ENCODE data around the gene OR13J1. TPM values are rescaled to one million over a fixed set of nuclear protein-coding genes. Genes with fewer than 3 reads are reported as not detected.
"Not testable (repeated sequence)": the region's sequence is repeated elsewhere in the genome, so short reads cannot be mapped to it uniquely, and the experiment has no call there.

Gene OR13J1, protein sequence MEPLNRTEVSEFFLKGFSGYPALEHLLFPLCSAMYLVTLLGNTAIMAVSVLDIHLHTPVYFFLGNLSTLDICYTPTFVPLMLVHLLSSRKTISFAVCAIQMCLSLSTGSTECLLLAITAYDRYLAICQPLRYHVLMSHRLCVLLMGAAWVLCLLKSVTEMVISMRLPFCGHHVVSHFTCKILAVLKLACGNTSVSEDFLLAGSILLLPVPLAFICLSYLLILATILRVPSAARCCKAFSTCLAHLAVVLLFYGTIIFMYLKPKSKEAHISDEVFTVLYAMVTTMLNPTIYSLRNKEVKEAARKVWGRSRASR
- not detected for total RNA-seq

DNA sequence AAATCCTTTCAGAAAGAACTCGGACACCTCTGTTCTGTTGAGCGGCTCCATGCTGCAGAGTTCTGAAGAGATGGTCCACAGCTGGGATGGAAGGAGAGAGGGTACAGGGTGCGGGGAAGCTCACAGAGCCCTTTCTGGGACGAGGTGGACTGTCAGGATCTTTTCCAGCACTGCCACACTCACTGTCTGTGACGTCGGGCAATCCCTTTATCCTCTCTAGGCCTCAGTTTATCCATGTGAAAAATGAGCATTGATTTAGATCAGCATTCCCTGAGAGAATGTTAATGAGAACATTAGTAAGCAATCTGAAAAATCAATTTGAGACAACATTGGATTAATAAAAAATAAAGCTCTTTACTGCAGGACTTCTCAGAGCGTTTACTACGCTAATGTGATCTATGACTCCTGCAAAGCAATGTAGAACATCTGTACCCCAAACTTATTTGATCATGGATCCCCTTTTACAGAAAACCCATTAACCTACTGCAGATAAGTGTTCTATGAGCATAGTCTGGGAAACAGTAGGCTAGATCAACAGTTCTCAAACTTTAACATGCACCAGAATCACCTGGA is at the start of gene OR13J1:
Gene OR13J1 (minus strand): TSS at position 51 of the 573 bp plus-strand sequence. CDS start 0 bp downstream, at position 51.
- DNase-seq (ENCODE audit: low spot score in 2 of 2), result no peak
- FAIRE-seq, result no peak

DNA sequence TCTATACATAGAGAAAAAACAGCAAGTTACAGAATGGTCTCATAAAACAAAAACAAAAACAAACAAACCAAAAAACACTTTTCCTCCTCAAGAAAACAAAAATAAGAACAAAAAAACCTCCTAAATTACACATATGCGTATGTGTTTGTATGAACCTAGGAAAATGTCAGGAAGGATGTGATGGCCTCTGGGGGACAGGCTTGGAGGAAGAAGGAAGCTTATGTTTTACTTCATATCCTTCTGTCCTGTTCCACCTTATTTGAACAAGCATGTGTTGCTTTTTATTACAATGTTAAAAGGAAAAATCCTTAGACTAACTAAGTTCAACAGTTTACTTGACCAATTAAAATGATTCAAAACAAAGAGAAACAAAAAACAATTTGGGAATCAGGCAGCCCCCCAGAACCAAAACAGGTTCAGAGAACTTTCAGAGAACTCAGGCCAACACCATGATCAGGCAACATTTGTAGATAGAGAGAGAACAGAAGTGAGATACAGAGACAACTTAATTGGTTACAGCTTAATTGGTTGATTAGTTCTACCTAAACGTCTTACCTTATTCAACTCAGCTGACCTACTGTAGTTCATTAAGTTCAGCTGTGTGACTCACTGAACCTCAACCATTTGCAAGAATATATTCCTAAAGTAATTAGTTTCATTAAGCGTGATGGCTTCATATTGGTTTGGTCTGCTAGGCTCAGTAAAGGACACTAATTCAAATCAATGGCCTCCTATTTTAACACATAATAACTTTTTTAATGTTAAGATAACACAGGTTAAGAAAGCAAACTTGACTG is 49.2 kb upstream of the OR13J1 start:
- FAIRE-seq (no peak), DNase-seq (ENCODE audit: low spot score in 2 of 2) (no peak)

DNA sequence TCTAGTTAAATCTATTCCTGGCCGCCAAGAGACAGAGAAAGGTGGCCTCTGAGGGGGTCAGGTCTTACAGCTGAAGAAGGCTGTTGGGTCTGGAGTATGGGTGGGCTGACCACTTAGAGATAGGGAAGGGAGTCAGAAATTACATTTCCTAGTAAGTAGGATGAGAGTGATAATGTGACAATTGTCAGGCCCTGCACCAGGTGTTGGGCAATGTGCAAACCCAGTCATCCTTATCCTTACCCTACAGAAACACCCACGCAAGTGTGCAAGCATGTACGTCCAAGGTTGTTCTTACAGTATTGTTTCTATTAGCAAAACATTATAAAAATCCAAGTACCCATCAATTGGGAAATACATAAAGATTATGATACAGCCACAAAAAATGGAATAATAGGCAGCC is 48.6 kb upstream of the OR13J1 start:
- FAIRE-seq (no peak), DNase-seq (ENCODE audit: low spot score in 2 of 2) (no peak)

DNA sequence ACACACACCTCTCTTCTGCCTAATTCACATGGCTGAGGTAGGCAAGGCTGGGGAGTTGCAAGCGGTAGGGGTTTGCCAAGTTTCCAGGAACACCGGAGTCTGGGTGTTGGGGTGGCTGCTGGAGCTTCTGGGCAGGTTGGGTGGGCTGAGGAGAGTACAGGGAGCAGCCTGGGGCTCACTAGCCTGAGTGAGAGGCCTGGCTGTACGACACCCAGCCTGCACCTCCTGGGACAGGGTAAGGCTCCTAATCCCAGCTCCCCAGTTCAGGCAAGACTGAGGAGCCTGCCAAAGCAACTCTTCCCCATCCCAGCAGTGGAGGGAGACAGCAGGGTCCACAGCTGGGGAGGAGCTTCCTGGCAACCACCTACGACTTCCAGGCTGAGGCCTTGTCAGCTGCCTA is 47.1 kb upstream of the OR13J1 start:
- DNase-seq (ENCODE audit: low spot score in 2 of 2) (no peak), FAIRE-seq (no peak)

DNA sequence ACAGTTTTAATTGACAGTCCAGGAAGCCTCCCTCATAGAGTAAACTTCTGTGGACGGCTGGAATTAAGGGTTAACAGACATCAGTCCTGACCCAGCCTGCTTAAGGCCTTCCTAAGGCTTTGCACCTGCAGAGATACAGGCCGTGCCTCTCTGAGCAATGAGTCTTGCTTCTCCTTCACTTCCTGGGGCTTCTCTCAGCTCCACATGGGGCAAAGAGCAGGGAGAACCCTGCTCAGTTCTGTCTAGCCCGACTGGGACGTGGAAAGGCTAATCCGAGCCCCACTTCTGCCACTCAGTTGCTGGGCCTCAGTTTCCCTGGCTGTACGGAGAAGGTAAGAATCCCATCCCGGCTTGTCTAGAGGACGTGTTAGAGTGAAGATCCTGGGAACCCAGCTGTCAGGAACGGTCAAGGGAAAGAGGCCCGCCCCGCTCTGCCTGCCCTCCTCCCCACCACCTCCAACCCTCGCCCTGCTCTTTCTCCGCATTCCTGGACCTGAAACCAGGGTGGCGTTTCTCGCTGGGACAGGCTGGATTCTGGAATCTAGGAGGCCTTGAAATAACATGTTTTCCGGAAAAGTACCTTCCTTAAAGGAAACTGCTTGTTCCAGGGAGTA is 45.6 kb upstream of the OR13J1 start:
- DNase-seq (ENCODE audit: low spot score in 2 of 2) (no peak), FAIRE-seq (no peak)

DNA sequence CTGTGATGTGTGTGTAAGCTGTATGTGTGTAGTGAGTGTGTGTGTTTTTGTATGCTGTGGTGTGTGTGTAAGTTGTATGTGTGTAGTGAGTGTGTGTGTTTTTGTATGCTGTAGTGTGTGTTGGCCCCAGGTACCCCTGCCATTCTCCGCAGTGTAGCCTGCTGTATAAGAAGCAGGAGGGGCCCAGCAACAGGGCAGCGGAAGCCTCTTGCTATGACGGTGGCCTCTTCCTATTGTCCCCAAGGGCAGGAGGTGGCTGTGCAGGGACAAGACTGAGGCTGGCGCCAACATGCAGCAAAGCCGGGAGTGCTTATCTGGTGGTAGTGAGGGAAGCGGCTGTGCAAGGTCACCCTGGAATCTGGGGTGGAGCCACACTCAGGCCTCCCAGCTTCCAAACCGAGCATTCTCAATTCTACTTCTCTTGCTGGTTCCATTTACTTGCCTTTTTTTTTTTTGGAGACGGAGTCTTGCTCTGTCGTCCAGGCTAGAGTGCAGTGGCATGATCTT is 44.2 kb upstream of the OR13J1 start:
- DNase-seq (ENCODE audit: low spot score in 2 of 2) (no peak), FAIRE-seq (peak; percentile 98)

DNA sequence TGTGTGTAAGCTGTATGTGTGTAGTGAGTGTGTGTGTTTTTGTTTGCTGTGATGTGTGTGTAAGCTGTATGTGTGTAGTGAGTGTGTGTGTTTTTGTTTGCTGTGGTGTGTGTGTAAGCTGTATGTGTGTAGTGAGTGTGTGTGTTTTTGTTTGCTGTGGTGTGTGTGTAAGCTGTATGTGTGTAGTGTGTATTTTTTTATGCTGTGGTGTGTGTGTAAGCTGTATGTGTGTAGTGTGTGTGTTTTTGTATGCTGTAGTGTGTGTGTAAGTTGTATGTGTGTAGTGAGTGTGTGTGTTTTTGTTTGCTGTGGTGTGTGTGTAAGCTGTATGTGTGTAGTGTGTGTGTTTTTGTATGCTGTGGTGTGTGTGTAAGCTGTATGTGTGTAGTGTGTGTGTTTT is 43.2 kb upstream of the OR13J1 start:
- not testable (repeated sequence) for DNase-seq (ENCODE audit: low spot score in 2 of 2); FAIRE-seq

DNA sequence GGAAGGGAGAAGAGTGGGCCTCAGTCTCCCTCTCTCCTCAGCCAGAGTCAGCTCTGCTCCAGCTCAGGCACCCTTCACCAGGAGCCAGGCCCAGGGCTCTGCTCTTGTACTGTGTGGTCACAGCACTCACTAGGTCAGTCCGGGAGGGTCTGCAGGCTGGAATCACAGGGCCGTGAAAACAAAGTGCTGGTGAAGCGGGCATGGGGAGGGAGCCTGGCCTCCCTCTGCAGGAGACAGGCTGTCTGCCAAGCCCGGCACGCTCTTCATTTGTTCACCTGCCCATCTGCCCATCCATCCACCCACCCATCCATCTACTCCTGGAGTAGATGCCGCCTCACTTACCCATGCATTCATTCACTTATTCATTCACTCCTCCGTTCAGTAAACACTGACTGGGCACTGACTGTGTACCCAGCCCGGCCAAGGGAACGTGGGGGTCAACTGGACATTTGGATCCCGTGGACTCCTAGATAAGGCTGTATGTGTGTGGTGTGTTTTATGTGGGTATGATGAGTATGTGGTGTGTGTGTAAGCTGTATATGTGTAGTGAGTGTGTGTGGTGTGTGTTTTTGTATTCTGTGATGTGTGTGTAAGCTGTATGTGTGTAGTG is 42.7 kb upstream of the OR13J1 start:
- DNase-seq (ENCODE audit: low spot score in 2 of 2) (no peak), FAIRE-seq (no peak)

DNA sequence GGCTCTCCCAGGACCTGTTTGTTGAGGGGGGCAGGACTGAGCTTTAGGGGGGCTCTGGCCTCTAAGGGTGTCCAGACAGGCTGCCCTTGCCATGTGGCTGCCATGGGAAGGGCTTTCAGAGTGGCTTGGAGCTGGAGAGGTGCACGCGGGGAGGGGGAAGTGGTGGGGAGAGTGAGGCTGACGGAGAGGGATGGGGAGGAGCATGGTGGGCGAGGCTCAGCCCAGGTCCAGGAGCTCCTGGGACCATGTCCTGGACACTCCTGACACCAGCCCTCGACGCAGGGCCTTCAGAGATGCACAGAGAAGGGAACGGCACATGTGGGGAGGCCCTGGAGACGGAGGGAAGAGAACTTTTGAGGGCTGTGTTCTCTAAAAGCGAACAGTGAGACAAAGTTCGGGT is 41.5 kb upstream of the OR13J1 start:
- no peak for FAIRE-seq
- no peak for DNase-seq (ENCODE audit: low spot score in 2 of 2)

DNA sequence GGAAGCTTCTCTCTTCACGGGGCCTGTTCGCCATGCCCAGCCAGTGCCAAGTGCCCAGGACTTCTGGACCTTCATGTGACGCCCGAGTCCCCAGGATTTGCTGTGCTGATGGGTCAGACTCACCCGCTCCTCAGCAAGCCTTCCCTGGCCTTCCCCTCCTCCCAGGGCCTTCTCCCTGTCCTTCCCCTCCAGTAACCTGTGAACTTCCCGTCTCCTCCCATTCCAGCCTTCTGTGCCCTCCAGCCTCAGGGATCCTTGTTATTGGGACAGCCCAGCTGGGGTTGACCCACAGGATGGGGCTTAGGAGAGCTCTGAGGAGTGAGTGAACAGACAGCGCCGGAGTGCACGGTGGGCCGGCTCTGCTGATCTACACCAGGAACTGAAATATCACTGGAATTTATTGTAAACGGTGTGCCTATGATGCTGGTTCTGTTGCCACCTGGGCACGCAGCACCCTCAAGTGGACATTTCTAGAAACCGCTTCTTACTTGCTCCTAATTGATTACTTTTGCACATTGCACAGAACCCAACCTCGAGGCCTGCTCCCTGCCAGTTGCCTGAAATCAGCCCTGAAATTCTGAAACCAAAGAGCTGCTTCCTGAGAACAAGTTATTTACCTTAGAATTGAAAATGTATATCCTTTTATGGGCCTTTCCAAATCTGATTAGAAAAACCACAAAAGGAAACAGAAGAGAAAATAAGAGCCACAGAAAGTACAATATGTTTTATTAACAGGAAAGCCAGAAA is 40.6 kb upstream of the OR13J1 start:
- FAIRE-seq (no peak), DNase-seq (ENCODE audit: low spot score in 2 of 2) (no peak)

DNA sequence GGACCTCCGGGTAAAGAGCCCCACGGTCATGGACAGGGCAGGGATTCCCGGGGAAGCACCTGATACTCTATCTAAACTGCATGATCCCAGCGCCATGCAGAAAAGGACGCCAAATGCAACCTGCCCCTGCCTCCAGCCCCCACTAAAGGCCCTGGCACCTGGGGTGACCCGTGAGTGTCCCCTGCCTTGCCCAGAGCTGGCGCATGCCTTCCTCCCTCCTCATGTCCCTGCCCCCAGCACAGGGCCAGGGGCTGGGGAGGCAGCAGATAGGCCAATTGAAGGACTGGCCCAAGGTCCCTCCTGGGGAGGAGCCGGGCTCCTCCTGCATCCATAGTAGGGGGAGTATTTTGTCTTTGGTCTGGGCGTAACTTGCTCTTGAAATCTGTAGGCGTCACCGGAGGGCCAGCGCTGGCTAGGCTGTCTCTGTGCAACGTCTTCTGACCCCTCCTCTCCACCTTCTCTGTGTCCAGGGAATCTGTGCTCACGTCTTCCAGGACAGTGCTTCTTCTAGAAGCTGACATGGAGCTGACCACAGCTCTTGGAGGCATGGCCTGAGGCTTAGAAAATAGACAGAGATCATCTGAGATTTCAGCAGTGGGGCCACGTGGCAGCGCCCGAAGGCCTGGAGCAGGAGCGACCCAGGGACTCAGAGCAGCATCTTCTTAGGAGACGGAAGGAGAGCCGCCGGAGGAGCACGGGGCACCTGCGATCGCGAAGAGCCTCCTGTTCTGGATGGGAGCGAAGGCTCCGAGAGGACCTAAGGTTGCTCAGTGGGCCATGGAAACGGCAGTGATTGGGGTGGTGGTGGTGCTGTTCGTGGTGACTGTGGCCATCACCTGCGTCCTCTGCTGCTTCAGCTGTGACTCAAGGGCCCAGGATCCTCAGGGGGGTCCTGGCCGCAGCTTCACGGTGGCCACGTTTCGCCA is 39.7 kb upstream of the OR13J1 start:
- FAIRE-seq, result no peak

DNA sequence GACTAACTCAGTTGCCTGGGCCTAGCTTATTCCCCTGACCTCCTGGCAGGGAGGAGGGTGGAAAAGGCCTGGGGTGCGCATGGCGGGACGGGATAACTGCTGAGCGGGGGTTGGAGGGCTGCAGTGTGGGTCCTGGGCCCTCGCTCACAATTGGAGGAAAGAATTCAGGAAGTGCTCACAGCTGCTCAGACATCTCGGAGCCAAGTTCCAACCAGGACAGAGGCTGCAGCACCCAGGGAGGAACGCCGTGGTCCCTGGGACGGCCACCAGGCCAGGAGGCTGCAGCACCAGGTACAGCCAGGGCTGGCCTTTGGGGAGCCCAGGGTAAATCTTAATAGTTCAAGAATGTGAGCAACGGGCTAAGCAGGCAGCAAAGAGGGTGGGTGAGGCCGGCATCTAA is 39.1 kb upstream of the OR13J1 start, which contains the start of gene SPAAR:
Gene SPAAR (plus strand): TSS at position 217 of the 400 bp plus-strand sequence. CDS start 974 bp downstream, outside the sequence.
- FAIRE-seq (no peak), DNase-seq (ENCODE audit: low spot score in 2 of 2) (no peak)

More for the DNA sequence above, 39.7 kb upstream of the OR13J1 start:
- no peak for DNase-seq (ENCODE audit: low spot score in 2 of 2)

DNA sequence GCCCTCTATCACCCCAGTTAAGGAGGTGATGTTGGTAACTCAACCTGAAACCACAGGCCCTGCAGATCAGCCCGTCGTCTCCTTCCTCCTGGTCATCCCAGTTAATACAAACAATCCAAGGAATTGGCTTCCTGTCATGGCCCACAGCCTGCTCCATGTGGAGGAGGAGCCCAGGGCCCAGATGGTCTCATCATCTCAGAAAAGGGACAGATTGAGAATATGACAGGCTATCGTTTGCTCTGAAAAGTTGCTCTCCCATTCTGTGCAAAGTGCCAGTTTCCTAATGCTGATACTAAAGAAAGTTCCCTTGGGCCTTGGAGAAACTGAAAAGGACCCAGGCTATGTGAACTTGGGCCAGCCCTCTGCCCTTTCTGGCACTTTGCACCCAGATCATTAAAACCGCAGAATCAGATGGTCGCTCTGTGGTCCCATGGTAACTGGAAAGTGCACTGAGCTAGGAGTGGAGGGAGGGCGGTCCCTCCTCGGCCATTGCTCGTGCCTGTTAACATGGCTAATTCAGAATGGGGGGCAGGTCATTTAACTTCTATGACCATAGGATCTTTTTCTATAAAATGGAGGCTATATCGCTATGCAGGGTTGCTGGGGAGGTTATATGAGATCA is 38.4 kb upstream of the OR13J1 start:
- FAIRE-seq (no peak), DNase-seq (ENCODE audit: low spot score in 2 of 2) (no peak)

DNA sequence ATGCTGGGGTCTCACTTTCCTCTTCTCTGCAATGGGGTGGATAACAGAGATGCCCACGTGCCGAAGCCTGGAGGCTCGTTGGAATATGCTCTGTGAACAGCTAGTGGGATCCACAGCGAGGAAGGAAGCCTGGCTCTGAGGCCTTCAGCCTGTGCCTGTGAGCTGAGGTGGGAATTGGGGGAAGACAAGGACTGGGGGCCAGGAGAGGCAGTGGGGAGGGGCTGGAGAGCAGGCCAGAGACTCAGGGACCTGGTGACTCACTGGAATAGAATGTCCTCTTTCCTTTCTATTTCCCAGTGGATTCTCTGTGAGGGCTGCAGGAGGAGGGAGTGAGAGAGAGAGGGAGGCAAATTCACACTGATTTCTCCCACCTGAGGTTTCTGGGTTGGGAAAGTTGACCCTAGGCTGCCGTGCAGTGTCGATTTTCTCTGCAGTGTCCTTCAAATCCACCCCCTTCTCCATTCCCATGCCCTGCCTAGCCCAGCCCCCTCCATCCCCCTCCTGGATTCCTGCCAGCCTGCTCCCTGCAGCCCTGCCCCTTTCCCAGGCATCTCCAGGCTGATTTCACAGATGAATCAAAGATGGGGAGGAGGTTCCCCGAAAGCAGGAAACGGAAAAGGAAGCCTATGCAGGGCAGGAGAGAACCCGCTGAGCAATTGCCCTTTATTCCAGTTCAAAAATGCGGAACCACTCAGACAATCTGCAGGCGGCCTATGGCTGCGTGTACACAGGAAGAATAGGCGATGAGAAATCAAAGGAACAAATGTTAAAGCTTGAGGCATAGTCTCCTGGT is 37.7 kb upstream of the OR13J1 start:
- FAIRE-seq, result no peak
- peak; percentile 37 to 71 for DNase-seq (ENCODE audit: low spot score in 2 of 2)

DNA sequence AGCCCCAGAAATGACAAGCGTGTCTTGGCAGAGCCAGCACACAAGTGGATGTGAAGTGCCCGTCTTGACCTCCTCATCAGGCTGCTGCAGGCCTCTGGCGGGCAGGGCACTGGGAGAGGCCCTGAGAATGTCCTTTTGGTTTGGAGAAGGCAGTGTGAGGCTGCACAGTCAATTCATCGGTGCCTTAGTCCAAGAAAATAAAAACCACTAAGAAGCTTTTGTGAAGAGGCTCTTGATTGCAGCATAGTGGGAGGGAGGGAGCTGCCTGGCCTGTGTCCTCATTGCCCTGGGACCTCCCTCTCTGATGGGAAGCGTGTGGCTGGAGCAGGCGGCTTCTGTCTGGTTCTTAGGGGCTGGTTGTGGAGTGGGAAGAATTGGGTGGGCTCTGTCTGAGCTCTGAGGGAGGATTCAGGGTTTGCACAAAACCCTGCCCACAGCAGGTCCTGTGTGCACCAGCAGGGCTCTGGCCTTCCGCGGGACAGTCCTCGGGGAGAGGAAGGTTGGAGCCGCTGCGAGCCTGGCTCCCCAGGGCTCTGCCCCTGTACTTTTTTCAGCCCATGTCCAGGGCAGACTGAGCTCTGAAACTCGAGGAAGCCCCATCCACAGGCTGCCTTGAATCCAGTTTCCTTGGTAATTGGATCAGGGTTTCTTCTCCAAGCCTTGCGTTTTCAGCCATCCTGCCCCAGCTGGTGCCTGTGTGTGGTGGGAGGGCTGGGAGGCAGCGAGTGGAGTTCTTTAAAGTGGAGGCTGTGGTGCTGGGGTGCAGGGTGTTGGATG is 36.9 kb upstream of the OR13J1 start:
- FAIRE-seq (no peak), DNase-seq (ENCODE audit: low spot score in 2 of 2) (no peak)

DNA sequence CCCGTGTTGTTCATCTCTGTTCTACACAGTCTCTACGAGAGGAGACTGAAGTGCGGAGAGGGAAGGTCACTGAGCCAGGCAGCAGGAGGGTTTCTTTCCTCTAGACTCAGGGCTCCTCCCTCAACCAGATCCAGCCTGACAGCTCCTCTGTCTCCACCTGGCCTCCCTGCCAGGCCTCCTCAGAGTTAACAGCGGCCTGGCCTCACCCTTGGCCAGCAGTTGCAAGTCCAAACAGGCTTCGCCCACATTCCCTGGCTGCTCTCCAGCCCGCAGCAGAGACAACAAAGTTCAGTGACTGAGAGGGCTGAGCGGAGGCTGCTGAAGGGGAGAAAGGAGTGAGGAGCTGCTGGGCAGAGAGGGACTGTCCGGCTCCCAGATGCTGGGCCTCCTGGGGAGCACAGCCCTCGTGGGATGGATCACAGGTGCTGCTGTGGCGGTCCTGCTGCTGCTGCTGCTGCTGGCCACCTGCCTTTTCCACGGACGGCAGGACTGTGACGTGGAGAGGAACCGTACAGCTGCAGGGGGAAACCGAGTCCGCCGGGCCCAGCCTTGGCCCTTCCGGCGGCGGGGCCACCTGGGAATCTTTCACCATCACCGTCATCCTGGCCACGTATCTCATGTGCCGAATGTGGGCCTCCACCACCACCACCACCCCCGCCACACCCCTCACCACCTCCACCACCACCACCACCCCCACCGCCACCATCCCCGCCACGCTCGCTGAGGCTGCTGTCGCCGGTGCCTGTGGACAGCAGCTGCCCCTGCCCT is 35.9 kb upstream of the OR13J1 start, which contains the start of gene HRCT1:
Gene HRCT1 (plus strand): TSS at position 291 of the 768 bp plus-strand sequence. CDS start 86 bp downstream, at position 377.
- FAIRE-seq (no peak), DNase-seq (ENCODE audit: low spot score in 2 of 2) (no peak)

Data from frontal cortex (tissue), 4 donors.